Muscle of leg (tissue), 11 donors: Measurements from ENCODE around the gene KRTAP12-1. TPM values are rescaled to one million over a fixed set of nuclear protein-coding genes. Genes with fewer than 3 reads are reported as not detected.
"Not testable (repeated sequence)": the region's sequence is repeated elsewhere in the genome, so short reads cannot be mapped to it uniquely, and the experiment has no call there.

Experiments
- DNase-seq: peaks from one replicate; pipeline ENCODE4 v3.0.0; 2013
- H3K27ac ChIP-seq: one replicate; pipeline ENCODE4 v1.5.1; 2013; ENCODE audit warnings: mild to moderate bottlenecking, low read length, control low read depth
- H3K27me3 ChIP-seq: one replicate; pipeline ENCODE4 v1.6.1; 2013; ENCODE audit warnings: low read length; ENCODE audit not compliant: control insufficient read depth, insufficient read depth
- H3K36me3 ChIP-seq: one replicate; pipeline ENCODE4 v1.6.1; 2013; ENCODE audit warnings: low read length; ENCODE audit not compliant: control insufficient read depth, insufficient read depth
- H3K4me1 ChIP-seq: one replicate; pipeline ENCODE4 v1.6.1; 2013; ENCODE audit warnings: low read length; ENCODE audit not compliant: control insufficient read depth, insufficient read depth
- H3K4me3 ChIP-seq: one replicate; pipeline ENCODE4 v1.5.1; 2013; ENCODE audit warnings: low read length, control low read depth
- H3K9me3 ChIP-seq: replicated peaks from 2 replicates; pipeline ENCODE4 v1.6.1; 2013; ENCODE audit warnings: low read depth, low read length; ENCODE audit not compliant: control insufficient read depth
- WGBS: methylation state at CpG from one replicate; pipeline ENCODE4 v1.1.5; 2013; ENCODE audit warnings: missing lambda C conversion rate; ENCODE audit not compliant: insufficient coverage; 5-methylcytosine and 5-hydroxymethylcytosine counted together
- polyA plus RNA-seq, 8 donors: library from polyadenylated mRNA; unstranded; fragments of 120-200 nt; gene quantifications; one replicate each; pipeline versions ENCODE4 v1.2.1 to v1.2.3, GENCODE V29; 2013; ENCODE audit warnings: inconsistent platforms in 1 of 8, low replicate concordance in 1 of 8; ENCODE audit not compliant: insufficient read length in 8 of 8, insufficient read depth in 1 of 8
- total RNA-seq: library from RNA; stranded (reverse); fragments of 120-200 nt; gene quantifications from one replicate; pipeline ENCODE4 v1.2.4, GENCODE V29; 2013

Gene KRTAP12-1
- total and polyA plus RNA-seq, 9 donors = not detected

GRCh38 chr21:44646366-44647221 is 35.4 kb downstream of the KRTAP12-1 start, which contains the start of gene KRTAP10-11:
TSS of gene KRTAP10-11 (plus strand) at chr21:44646414. CDS start at chr21:44646459, 45 bp downstream.
- 75% methylated on average over 21 of the region's 21 CpGs for WGBS
- not testable (repeated sequence) for H3K36me3 ChIP-seq, H3K9me3 ChIP-seq, H3K4me3 ChIP-seq, H3K4me1 ChIP-seq, H3K27ac ChIP-seq, DNase-seq, H3K27me3 ChIP-seq

GRCh38 chr21:44644878-44645277 is 37.1 kb downstream of the KRTAP12-1 start:
- WGBS = no CpG with 5 or more reads among the region's 2 CpGs
- no peaks in the 10 kb centered on the region for H3K36me3 ChIP-seq

GRCh38 chr21:44643741-44644310 is 38.1 kb downstream of the KRTAP12-1 start:
- Histone ChIP-seq H3K27ac (no peak overlapping the region), H3K9me3 (peaks cover 9% of the 10 kb centered on the region), H3K4me1 (peaks cover 2% of the 10 kb centered on the region)

More at GRCh38 chr21:44644878-44645277, 37.1 kb downstream of the KRTAP12-1 start:
- Histone ChIP-seq H3K27ac (no peak overlapping the region), H3K4me3 (no peak overlapping the region), H3K4me1 (peaks cover 2% of the 10 kb centered on the region), H3K9me3 (peaks cover 9% of the 10 kb centered on the region), H3K27me3 (no peaks in the 10 kb centered on the region)
- no peak for DNase-seq

GRCh38 chr21:44640761-44641160 is 41.2 kb downstream of the KRTAP12-1 start:
- WGBS = 88% methylated on average over 3 of the region's 5 CpGs
- Histone ChIP-seq H3K27me3 (no peaks in the 10 kb centered on the region), H3K36me3 (no peaks in the 10 kb centered on the region), H3K9me3 (peaks cover 9% of the 10 kb centered on the region), H3K4me1 (peaks cover 2% of the 10 kb centered on the region), H3K27ac (no peak overlapping the region), H3K4me3 (no peak overlapping the region)
- no peak for DNase-seq

More at GRCh38 chr21:44643741-44644310, 38.1 kb downstream of the KRTAP12-1 start:
- 85% methylated on average over 12 of the region's 14 CpGs for whole genome bisulfite sequencing
- H3K27me3 ChIP-seq = no peaks in the 10 kb centered on the region
- no peak overlapping the region for H3K4me3 ChIP-seq
- no peak for DNase-seq
- H3K36me3 ChIP-seq = no peaks in the 10 kb centered on the region

- no peak overlapping the region for H3K4me3 ChIP-seq
- H3K27me3 ChIP-seq = no peaks in the 10 kb centered on the region
- peaks cover 2% of the 10 kb centered on the region for H3K4me1 ChIP-seq
- H3K27ac ChIP-seq = no peak overlapping the region
- no peak for DNase-seq
- H3K9me3 ChIP-seq = peaks cover 7% of the 10 kb centered on the region
- 79% methylated on average over 12 of the region's 12 CpGs for WGBS
- no peaks in the 10 kb centered on the region for H3K36me3 ChIP-seq
These were observed 42.7 kb downstream of the KRTAP12-1 start for GRCh38 chr21:44639331-44639655.

- not testable (repeated sequence) for DNase-seq, H3K4me3 ChIP-seq, H3K4me1 ChIP-seq, H3K27ac ChIP-seq, H3K36me3 ChIP-seq, H3K27me3 ChIP-seq, H3K9me3 ChIP-seq
- 89% methylated on average over 13 of the region's 21 CpGs for WGBS
These were observed 43.2 kb downstream of the KRTAP12-1 start for GRCh38 chr21:44638506-44639330.

GRCh38 chr21:44637851-44638348 is 44.1 kb downstream of the KRTAP12-1 start:
- not testable (repeated sequence) for H3K27me3 ChIP-seq, H3K36me3 ChIP-seq, DNase-seq, H3K27ac ChIP-seq, H3K9me3 ChIP-seq, H3K4me3 ChIP-seq, H3K4me1 ChIP-seq
- 57% methylated on average over 3 of the region's 12 CpGs for WGBS

- Histone ChIP-seq H3K36me3 (no peaks in the 10 kb centered on the region), H3K4me3 (no peak within 1 kb of the TSS), H3K9me3 (peaks cover 2% of the 10 kb centered on the region), H3K27ac (no peak within 1 kb of the TSS), H3K27me3 (no peaks in the 10 kb centered on the region), H3K4me1 (peaks cover 2% of the 10 kb centered on the region)
- no peak for DNase-seq
- 61% methylated on average over 15 of the region's 21 CpGs for WGBS
These were observed 44.7 kb downstream of the KRTAP12-1 start, which contains the start of gene KRTAP10-10 for GRCh38 chr21:44637018-44637850. TSS of gene KRTAP10-10 (plus strand) at chr21:44637356. CDS start at chr21:44637418, 62 bp downstream.

GRCh38 chr21:44636209-44637017 is 45.5 kb downstream of the KRTAP12-1 start:
- Histone ChIP-seq H3K27ac (no peak overlapping the region), H3K9me3 (peaks cover 6% of the 10 kb centered on the region), H3K4me3 (no peak overlapping the region), H3K27me3 (no peaks in the 10 kb centered on the region), H3K36me3 (no peaks in the 10 kb centered on the region), H3K4me1 (peaks cover 2% of the 10 kb centered on the region)
- WGBS = 72% methylated on average over 13 of the region's 15 CpGs
- DNase-seq = no peak
